ENCODE results near the gene HNRNPLL.
A peak's percentile ranks its signal among the peaks of the same experiment; 100 is the strongest.

HNRNPLL gene

GRCh38 chr2:38533757-38534545 lies 68.8 kb downstream of the HNRNPLL start:
- Histone ChIP-seq H3K27ac (ENCODE audit: low read depth, low read length) (no peak overlapping the region), H3K4me3 (ENCODE audit: low read depth in 1 of 5, low read length in 5 of 5) (no peak overlapping the region), H3K36me3 (ENCODE audit: control insufficient read depth in 5 of 5, insufficient read depth in 5 of 5, low read length in 5 of 5) (no peaks in the 10 kb centered on the region), H3K27me3 (ENCODE audit: control insufficient read depth in 5 of 5, insufficient read depth in 4 of 5, low read length in 5 of 5) (peaks cover 0 to 2% (median 0%) of the 10 kb centered on the region in 5 donors), H3K4me1 (ENCODE audit: control insufficient read depth in 5 of 5, insufficient read depth in 5 of 5, low read length in 5 of 5) (peaks cover 0 to 29% (median 14%) of the 10 kb centered on the region in 5 donors), H3K9me3 (ENCODE audit: control insufficient read depth in 5 of 5, low read length in 5 of 5) (no peaks in the 10 kb centered on the region), H3K9ac (ENCODE audit: low read length in 5 of 5) (no peak overlapping the region)

DNA sequence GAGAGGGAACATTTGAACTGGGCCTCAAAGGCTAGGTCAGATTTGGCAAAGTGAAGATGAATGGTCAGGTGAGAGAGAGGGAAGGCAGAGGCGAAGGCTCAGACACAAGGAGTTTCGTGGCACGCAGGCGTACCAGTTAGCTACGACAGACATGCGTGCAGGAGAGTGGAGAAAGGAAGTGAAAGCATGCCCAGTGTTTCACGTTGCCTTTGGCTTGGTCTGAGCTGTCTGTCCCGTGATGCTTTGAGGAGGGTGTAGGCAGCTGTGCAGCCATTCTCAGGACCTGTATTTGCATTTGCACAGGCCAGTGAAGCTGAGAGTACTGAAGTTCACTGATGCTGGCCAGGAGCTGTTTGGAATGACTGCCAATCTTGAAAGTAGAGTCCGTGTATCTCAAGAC lies 69.5 kb downstream of the HNRNPLL start:
- Histone ChIP-seq H3K4me3 (ENCODE audit: low read depth in 1 of 5, low read length in 5 of 5) (peak overlapping the region in 1 of 5 donors; percentile 2), H3K36me3 (ENCODE audit: control insufficient read depth in 5 of 5, insufficient read depth in 5 of 5, low read length in 5 of 5) (no peaks in the 10 kb centered on the region), H3K9ac (ENCODE audit: low read length in 5 of 5) (no peak overlapping the region), H3K4me1 (ENCODE audit: control insufficient read depth in 5 of 5, insufficient read depth in 5 of 5, low read length in 5 of 5) (peaks cover 0 to 36% (median 17%) of the 10 kb centered on the region in 5 donors), H3K9me3 (ENCODE audit: control insufficient read depth in 5 of 5, low read length in 5 of 5) (no peaks in the 10 kb centered on the region), H3K27ac (ENCODE audit: low read depth, low read length) (no peak overlapping the region), H3K27me3 (ENCODE audit: control insufficient read depth in 5 of 5, insufficient read depth in 4 of 5, low read length in 5 of 5) (peaks cover 0 to 3% (median 0%) of the 10 kb centered on the region in 5 donors)

DNA sequence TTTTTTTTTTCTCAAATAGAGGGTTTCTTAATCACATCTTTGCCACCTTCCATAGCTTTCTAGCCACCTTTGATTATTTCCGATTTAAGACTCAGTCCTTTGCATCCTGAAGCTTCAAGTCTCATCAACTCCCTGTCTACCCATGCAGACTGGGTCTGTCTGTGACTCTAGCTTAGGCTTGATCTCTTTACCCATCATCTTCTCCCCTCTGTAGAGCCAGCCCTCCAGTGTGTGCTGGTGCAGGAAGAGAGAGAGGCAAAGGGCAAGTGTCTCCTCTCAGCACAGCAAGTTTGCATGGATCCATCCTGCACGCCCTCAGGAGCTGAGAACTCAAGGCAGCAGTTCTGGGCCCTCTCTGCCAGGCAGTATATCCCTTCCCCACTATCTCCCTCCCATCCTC lies 70.4 kb downstream of the HNRNPLL start:
- Histone ChIP-seq H3K36me3 (ENCODE audit: control insufficient read depth in 5 of 5, insufficient read depth in 5 of 5, low read length in 5 of 5) (no peaks in the 10 kb centered on the region), H3K27me3 (ENCODE audit: control insufficient read depth in 5 of 5, insufficient read depth in 4 of 5, low read length in 5 of 5) (peaks cover 0 to 3% (median 0%) of the 10 kb centered on the region in 5 donors), H3K4me3 (ENCODE audit: low read depth in 1 of 5, low read length in 5 of 5) (no peak overlapping the region), H3K27ac (ENCODE audit: low read depth, low read length) (no peak overlapping the region), H3K9ac (ENCODE audit: low read length in 5 of 5) (no peak overlapping the region), H3K4me1 (ENCODE audit: control insufficient read depth in 5 of 5, insufficient read depth in 5 of 5, low read length in 5 of 5) (peaks cover 0 to 38% (median 15%) of the 10 kb centered on the region in 5 donors), H3K9me3 (ENCODE audit: control insufficient read depth in 5 of 5, low read length in 5 of 5) (no peaks in the 10 kb centered on the region)

GRCh38 chr2:38529208-38529607 lies 73.5 kb downstream of the HNRNPLL start:
- no peaks in the 10 kb centered on the region for H3K36me3 ChIP-seq (ENCODE audit: control insufficient read depth in 5 of 5, insufficient read depth in 5 of 5, low read length in 5 of 5)
- no peak overlapping the region for H3K27ac ChIP-seq (ENCODE audit: low read depth, low read length)
- H3K27me3 ChIP-seq (ENCODE audit: control insufficient read depth in 5 of 5, insufficient read depth in 4 of 5, low read length in 5 of 5), result peaks cover 0 to 3% (median 0%) of the 10 kb centered on the region in 5 donors
- no peak overlapping the region for H3K4me3 ChIP-seq (ENCODE audit: low read depth in 1 of 5, low read length in 5 of 5)
- H3K9me3 ChIP-seq (ENCODE audit: control insufficient read depth in 5 of 5, low read length in 5 of 5), result no peaks in the 10 kb centered on the region
- peaks cover 0 to 38% (median 17%) of the 10 kb centered on the region in 5 donors for H3K4me1 ChIP-seq (ENCODE audit: control insufficient read depth in 5 of 5, insufficient read depth in 5 of 5, low read length in 5 of 5)
- no peak overlapping the region for H3K9ac ChIP-seq (ENCODE audit: low read length in 5 of 5)

- Histone ChIP-seq H3K36me3 (ENCODE audit: control insufficient read depth in 5 of 5, insufficient read depth in 5 of 5, low read length in 5 of 5) (no peaks in the 10 kb centered on the region), H3K9me3 (ENCODE audit: control insufficient read depth in 5 of 5, low read length in 5 of 5) (no peaks in the 10 kb centered on the region), H3K27me3 (ENCODE audit: control insufficient read depth in 5 of 5, insufficient read depth in 4 of 5, low read length in 5 of 5) (peaks cover 0 to 3% (median 0%) of the 10 kb centered on the region in 5 donors), H3K4me3 (ENCODE audit: low read depth in 1 of 5, low read length in 5 of 5) (peak overlapping the region in 3 of 5 donors; percentile 56 to 62 (median 57)), H3K27ac (ENCODE audit: low read depth, low read length) (peak overlapping the region; percentile 86), H3K4me1 (ENCODE audit: control insufficient read depth in 5 of 5, insufficient read depth in 5 of 5, low read length in 5 of 5) (peaks cover 0 to 38% (median 17%) of the 10 kb centered on the region in 5 donors), H3K9ac (ENCODE audit: low read length in 5 of 5) (peak overlapping the region in 1 of 5 donors; percentile 73)
Observed at GRCh38 chr2:38528534-38528933, 74.2 kb downstream of the HNRNPLL start.

- no peaks in the 10 kb centered on the region for H3K36me3 ChIP-seq (ENCODE audit: control insufficient read depth in 5 of 5, insufficient read depth in 5 of 5, low read length in 5 of 5)
- H3K4me3 ChIP-seq (ENCODE audit: low read depth in 1 of 5, low read length in 5 of 5), result peak overlapping the region; percentile 46 to 62 (median 56)
- peak overlapping the region in 2 of 5 donors; percentile 7 to 73 for H3K9ac ChIP-seq (ENCODE audit: low read length in 5 of 5)
- H3K27ac ChIP-seq (ENCODE audit: low read depth, low read length), result peak overlapping the region; percentile 86
- no peaks in the 10 kb centered on the region for H3K9me3 ChIP-seq (ENCODE audit: control insufficient read depth in 5 of 5, low read length in 5 of 5)
- peaks cover 0 to 3% (median 0%) of the 10 kb centered on the region in 5 donors for H3K27me3 ChIP-seq (ENCODE audit: control insufficient read depth in 5 of 5, insufficient read depth in 4 of 5, low read length in 5 of 5)
- H3K4me1 ChIP-seq (ENCODE audit: control insufficient read depth in 5 of 5, insufficient read depth in 5 of 5, low read length in 5 of 5), result peaks cover 0 to 37% (median 17%) of the 10 kb centered on the region in 5 donors
Observed at GRCh38 chr2:38528008-38528442, 74.7 kb downstream of the HNRNPLL start.

DNA sequence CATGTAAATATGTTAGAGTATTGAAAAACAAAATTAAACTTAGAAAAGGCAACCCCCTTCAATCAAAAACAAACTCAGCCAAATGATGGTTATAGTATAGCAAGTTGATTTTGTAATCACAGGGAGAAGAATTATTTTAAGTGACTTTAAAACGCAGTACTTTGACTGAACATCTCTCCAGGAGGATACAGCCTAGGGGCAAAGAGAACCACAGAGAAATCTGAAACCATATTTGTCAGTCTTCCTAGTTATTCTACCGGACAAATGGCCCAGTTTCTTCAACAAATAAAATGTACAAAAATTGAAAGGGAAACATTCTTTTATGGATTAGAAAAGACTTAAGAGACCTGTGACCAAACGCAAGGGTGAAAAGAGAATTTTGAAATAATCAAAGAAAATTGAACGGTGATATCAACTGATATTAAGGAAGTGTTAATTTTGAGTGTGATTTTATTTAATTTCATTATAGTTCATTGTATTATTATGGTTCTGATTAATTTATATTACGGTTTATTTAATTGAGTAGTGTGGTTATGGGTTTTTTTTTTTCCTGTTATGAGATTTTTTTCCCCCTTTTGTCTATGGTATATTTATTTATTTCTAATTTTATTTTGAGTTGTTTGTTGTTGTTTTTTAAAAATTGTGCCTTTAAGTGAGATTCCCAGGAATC lies 75.3 kb downstream of the HNRNPLL start:
- H3K9ac ChIP-seq (ENCODE audit: low read length in 5 of 5), result peak overlapping the region in 2 of 5 donors; percentile 7 to 73
- H3K9me3 ChIP-seq (ENCODE audit: control insufficient read depth in 5 of 5, low read length in 5 of 5), result no peaks in the 10 kb centered on the region
- peaks cover 0 to 38% (median 17%) of the 10 kb centered on the region in 5 donors for H3K4me1 ChIP-seq (ENCODE audit: control insufficient read depth in 5 of 5, insufficient read depth in 5 of 5, low read length in 5 of 5)
- H3K27ac ChIP-seq (ENCODE audit: low read depth, low read length), result peak overlapping the region; percentile 86
- peaks cover 0 to 3% (median 0%) of the 10 kb centered on the region in 5 donors for H3K27me3 ChIP-seq (ENCODE audit: control insufficient read depth in 5 of 5, insufficient read depth in 4 of 5, low read length in 5 of 5)
- H3K4me3 ChIP-seq (ENCODE audit: low read depth in 1 of 5, low read length in 5 of 5), result peak overlapping the region in 4 of 5 donors; percentile 46 to 62 (median 56)
- no peaks in the 10 kb centered on the region for H3K36me3 ChIP-seq (ENCODE audit: control insufficient read depth in 5 of 5, insufficient read depth in 5 of 5, low read length in 5 of 5)

DNA sequence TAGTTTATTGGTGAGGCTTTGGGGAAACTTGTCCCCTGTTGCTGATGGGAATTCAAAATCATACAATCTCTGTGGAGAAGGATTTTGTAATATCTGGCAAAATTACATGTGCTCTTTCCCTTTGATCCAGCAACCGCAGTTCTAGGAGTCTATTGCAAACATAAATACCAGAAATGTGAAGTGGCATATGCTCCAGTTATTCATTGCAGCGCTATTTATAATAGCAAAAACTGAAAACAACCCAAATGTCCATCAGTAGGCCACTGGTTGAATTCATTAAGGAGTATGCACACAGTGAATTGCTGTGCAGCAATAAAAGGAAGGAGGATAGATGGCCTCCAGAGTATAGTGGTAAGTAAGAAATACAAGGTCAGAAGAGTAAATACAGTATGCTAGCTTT lies 76.5 kb downstream of the HNRNPLL start:
- H3K36me3 ChIP-seq (ENCODE audit: control insufficient read depth in 5 of 5, insufficient read depth in 5 of 5, low read length in 5 of 5), result no peaks in the 10 kb centered on the region
- no peak overlapping the region for H3K9ac ChIP-seq (ENCODE audit: low read length in 5 of 5)
- H3K9me3 ChIP-seq (ENCODE audit: control insufficient read depth in 5 of 5, low read length in 5 of 5), result no peaks in the 10 kb centered on the region
- peaks cover 0 to 3% (median 0%) of the 10 kb centered on the region in 5 donors for H3K27me3 ChIP-seq (ENCODE audit: control insufficient read depth in 5 of 5, insufficient read depth in 4 of 5, low read length in 5 of 5)
- no peak overlapping the region for H3K4me3 ChIP-seq (ENCODE audit: low read depth in 1 of 5, low read length in 5 of 5)
- H3K4me1 ChIP-seq (ENCODE audit: control insufficient read depth in 5 of 5, insufficient read depth in 5 of 5, low read length in 5 of 5), result peaks cover 0 to 38% (median 17%) of the 10 kb centered on the region in 5 donors
- peak overlapping the region; percentile 86 for H3K27ac ChIP-seq (ENCODE audit: low read depth, low read length)

DNA sequence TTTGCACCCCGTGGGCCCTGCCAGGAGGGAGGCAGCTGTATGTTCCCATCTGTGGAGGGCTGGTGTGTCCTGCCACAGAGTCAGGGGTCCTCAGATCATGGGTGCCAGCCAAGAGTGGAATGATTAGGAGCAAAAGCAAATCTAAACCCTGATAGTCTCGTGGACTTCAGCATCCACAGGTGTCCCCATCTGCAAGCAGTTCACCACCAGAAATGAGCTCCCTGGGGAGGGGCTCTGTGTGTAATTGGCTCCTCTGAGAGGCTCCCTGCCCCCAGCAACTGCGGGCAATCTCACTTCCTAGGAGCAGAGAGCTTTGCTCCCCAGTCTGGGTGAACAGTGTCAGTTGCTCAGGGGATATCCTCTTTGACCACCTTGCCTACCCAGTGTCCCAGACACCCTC lies 78.1 kb downstream of the HNRNPLL start:
- Histone ChIP-seq H3K4me3 (ENCODE audit: low read depth in 1 of 5, low read length in 5 of 5) (no peak overlapping the region), H3K27ac (ENCODE audit: low read depth, low read length) (peak overlapping the region; percentile 59), H3K9ac (ENCODE audit: low read length in 5 of 5) (peak overlapping the region in 1 of 5 donors; percentile 7), H3K9me3 (ENCODE audit: control insufficient read depth in 5 of 5, low read length in 5 of 5) (no peaks in the 10 kb centered on the region), H3K27me3 (ENCODE audit: control insufficient read depth in 5 of 5, insufficient read depth in 4 of 5, low read length in 5 of 5) (peaks cover 0 to 3% (median 0%) of the 10 kb centered on the region in 5 donors), H3K36me3 (ENCODE audit: control insufficient read depth in 5 of 5, insufficient read depth in 5 of 5, low read length in 5 of 5) (no peaks in the 10 kb centered on the region), H3K4me1 (ENCODE audit: control insufficient read depth in 5 of 5, insufficient read depth in 5 of 5, low read length in 5 of 5) (peaks cover 0 to 38% (median 17%) of the 10 kb centered on the region in 5 donors)
